SW 1271 (cell line): ENCODE data around the gene ZNF224.
A peak's percentile ranks its signal among the peaks of the same experiment; 100 is the strongest.
"Not testable (repeated sequence)": the region's sequence is repeated elsewhere in the genome, so short reads cannot be mapped to it uniquely, and the experiment has no call there.

ENCODE experiments used
- DNase-seq, 2 experiments: peaks; one replicate each; lab custom pipeline; 2025; lab: John Stamatoyannopoulos, UW

The ZNF224 gene

DNA sequence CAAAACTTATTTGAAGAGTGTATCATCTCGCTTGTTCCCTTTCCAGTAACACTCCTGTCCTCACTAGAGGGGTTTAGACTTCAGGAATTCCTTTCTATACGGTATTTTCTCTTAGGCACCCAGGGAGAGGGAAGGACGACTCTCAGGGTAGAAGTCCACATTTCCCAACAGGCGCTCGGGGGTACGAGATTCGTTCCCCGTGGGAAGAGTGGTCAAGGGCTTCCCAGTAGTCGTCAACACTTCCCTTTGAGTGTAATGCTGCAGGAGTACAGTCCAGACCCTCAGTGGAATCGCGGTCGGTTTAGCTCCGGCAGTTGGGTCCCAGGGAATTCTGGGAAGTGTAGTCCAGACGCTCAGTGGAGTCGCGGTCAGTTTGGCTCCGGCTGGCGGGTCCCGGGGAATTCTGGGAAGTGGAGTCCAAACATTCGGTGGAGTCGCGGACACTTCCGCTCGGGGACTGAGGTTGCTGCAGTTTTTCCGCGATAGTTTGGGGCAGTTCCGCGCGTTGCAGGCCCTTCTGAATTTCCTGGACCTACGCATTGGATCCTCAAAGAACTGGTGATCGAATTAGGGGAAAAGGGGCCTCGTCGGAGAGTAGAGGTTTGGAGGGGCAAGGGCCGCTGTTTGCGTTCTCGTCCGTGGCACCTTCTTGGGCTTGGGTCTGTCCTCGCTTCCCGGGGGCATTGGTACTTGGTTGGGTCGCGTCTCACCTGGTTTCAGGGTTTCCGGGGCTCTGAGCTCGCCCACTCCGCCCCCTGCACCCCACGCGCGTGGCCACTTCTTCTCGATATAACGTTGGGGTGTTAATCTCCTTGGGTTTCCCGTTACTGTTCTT lies at the start of gene ZNF224:
ZNF224 (plus strand) TSS at position 431 of the 835 bp plus-strand sequence. CDS start 3,513 bp downstream, outside the sequence.
- DNase-seq = peak; percentile 77 to 88

DNA sequence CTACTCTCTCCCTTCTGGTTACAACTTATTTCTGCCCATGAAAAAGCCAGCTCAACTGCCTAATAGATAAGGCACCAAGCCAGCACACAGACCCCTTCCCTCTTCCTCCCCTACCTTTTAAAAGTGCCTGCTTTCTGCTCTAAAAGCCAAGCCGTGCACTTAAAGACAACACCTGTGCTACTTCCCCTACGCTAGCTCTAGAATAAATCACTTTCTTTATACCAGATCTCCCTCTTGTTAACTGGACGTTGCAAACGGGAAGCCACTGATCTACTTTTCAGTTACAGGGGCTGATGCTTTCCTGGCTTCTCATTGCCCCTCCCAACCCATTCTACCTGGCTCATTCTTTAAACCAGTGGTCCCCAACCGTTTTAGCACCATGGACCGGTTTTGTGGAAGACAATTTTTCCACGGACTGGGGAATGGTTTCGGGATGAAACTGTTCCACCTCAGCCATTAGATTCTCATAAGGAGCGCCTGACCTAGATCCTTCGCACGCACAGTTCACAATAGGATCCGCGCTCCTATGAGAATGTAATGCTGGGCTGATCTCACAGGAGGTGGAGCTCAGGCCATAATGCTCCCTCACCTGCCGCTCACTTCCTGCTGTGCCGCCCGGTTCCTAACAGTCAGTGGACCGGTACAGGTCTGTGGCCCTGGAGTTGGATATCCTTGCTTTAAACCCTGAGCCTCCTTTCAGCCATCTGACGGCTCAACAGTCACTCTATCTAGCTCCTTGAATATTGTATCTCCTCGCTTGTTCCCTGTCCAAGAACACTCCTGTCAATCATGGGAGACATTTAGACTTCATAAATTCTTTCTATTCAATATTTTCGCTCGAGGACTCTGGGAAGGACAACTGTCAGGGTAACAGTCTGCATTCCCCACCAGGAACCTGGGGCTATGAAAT lies 43.2 kb upstream of the ZNF224 start:
- DNase-seq = no peak

DNA sequence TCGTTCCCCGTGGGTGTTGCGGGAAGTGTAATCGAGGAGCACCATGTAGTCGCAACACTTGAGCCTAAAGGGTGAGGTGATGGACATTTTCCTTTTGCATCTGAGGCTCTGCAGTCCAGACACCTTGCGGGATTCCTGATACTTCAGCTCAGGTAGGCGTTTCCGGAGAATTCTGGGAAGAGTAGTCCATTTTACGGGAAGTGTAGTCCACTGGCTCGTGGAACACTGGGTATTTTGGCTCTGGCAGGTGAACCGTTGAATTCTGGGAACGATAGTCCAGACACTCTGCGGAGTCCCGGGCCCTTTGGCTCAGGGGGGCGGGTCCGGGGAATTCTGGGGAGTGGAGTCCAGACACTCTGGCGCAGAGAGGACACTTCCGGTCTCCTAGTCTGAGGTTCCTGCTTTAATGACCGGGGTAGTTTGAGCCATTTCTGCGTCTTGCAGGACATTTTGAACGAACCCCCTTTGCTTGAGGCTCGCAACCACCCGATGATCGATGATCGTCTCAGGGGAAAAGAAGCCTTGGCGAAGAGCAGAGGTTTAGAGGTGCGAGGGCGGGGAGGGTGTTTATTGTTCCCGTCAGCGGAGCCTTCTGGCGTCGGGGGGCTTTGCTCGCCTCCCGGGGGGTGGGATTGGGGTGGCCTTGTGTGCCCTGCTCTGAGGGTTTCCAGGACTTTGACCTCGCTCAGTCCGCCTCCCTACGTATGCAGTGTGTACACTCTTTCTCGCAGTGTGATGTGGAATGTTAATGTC lies 42.3 kb upstream of the ZNF224 start, which contains the start of gene ZNF223:
ZNF223 (plus strand) TSS at position 387 of the 753 bp plus-strand sequence. CDS start 3,141 bp downstream, outside the sequence.
- DNase-seq = peak; percentile 40 to 86

DNA sequence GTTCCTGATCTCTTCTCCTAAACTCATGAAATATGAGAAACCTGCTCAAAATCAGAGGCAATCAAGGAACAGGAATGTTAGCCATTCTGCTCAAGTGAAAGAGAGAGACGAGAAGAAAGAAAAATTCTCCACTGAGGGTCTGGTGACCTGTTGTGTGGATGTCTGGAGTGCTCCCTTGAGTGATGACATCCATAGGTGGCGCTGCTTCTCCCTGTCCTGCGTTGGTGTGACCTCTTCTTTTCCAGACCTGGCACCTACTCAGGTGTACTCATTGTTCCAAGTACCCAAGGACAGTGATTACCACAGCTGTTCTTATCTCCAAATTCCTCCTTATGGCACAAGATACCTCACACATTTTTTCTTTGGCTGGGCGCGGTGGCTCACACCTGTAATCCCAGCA lies 38.3 kb upstream of the ZNF224 start:
- no peak for DNase-seq

DNA sequence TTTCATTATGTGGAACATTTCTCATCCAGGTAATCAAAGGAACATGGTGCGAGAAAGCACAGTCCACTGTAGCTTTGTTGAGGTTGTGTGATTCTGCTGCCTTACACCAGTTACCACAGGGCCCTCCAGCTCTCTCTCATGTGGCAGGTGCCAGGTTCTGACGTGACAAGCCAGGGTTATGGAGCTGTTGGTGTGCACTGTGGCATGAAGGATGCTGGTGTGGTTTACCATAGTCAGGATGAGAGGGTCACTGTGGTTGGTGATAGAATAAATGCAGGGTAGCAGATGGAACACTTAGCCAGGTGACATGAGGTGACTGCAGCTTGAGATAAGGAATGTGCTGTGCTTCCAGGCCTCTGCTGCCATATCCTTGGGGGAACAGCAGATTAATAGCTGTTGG lies 34.9 kb upstream of the ZNF224 start:
- DNase-seq = no peak

DNA sequence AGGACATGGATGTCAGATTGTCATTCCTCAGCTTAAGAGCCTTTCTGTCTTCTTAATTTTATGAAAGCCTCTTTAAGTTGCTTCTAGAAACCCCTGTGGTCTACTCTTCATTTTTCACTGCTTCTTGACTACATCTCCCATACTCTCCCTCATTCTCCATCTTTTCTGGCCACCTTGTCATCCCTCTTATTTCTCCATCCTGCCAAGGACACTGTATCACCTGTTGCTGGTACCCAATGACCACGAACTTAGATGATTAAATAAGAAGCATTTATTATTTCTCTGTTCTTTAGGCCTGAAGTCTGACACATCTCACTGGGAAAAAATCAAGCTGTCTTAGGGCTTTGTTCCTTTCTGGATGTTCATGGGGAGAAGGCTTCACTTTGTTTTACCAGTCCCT lies 33.1 kb upstream of the ZNF224 start:
- DNase-seq = no peak

DNA sequence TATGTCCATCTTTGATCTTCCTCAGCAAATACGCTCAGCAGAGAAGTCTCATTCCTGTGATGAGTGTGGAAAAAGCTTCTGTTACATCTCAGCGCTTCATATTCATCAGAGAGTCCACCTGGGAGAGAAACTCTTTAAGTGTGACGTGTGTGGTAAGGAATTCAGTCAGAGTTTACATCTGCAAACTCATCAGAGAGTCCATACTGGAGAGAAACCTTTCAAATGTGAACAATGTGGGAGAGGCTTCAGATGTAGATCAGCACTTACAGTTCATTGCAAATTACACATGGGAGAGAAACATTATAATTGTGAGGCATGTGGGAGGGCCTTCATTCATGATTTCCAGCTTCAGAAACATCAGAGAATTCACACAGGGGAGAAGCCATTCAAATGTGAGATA lies 27.9 kb upstream of the ZNF224 start:
- DNase-seq = no peak

DNA sequence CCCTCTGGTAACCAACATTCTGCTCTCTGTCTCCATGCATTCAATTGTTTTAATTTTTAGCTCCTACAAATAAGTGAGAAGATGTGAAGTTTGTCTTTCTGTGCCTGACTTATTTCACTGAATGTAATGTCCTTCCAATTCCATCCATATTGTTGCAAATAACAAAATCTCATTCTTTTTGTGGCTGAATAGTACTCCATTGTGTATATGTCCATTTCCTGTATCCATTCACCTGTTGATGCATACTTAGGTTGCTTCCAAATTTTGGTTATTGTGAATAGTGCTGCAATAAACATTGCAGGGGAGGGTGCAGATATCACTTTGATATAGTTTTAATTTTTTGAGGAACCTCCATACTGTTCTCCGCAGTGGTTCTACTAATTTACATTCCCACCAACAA lies 24.7 kb upstream of the ZNF224 start:
- no peak for DNase-seq

DNA sequence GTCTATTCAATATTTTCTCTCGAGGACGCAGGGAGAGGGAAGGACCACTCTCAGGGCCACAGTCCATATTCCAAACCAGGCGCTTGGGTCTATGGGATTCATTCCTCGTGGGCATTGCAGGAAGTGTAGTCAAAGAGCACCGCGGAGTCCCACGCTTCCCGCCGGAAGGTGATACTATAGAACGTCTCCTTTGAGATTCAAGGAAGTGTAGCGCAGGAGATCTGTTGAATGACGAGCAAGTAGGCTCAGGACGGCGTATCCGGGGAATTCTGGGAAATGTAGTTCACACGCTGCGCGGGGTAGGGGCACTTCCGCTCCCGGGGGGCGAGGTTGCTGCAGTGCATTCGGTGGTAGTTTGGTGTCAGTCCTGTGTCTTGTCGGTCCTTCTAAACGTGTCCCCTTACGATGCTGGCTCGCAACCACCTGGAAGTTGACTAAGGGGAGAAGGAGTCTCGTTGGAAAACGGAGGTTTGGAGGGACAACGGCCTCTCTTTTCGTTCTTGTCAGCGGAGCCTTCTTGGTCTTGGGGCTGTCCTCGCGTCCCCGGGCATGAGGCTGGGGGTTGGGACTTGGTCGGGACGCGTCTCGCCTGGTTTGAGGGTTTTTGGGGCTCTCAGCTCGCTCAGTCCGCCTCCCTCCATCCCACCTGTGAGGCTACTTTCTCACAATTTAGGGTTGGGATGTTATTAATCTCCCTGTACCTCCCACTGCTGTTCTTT lies 22.2 kb upstream of the ZNF224 start, which contains the start of gene ZNF284:
ZNF284 (plus strand) TSS at position 336 of the 719 bp plus-strand sequence. CDS start 4,231 bp downstream, outside the sequence.
- peak; percentile 28 to 71 for DNase-seq

DNA sequence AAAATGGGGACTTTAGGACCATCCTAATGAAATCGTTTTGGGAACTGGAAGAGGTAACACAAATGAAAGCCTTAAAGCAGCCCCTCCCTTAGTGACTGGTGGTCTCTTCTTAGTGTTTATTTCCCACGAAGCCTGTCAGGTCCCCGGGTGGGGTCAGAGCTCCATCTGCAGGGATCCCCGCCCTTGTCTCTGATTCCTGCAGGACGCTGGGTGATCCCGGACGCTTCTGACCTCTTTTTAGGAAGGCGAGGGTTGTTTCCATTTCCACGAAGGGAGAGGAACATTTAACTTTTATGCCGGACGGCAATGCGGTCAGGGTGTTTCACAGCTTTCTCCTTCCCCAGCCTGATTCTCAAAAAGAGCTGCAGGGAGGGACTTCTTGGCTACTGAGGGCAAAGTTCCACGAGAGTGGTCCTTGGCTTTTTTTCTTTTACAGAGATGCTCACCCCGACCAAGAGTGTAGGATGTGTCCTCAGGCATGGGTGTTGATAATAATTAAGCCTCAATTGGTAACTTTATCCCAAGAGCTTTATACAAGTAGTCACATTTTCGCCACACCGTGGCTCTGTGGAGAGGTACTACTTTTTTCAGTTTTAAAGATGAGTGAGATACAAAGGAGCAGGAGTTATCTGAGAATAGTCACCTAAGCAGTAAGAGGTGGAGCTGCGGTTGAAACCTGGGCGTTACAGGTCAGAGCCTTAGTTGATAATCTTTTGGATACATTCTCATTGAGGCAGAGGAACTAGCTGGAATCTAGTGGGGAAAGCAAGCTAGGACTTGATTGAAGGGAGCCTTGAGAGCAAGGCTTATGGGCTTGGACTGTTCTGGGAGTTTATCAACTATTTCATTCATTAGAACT lies 21.4 kb upstream of the ZNF224 start:
- no peak for DNase-seq

DNA sequence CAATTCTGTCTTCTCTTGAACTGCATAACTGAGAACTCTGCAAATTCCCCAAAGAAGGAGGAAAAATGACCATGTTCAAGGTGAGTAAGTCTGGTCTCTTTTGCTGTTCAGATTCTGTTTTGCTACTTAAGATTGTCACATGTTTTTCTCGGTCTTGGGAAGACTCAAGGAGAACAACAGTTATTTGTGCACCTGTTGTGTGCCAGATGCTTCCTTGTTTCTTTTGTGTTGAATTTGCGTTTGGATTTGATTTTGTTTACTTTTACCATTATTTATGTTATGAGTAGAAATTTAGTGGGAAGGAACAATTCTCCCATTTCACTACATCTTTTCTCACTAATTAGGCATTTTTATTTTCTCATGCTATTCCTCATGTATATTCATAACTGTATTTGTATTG lies 17.8 kb upstream of the ZNF224 start:
- no peak for DNase-seq

DNA sequence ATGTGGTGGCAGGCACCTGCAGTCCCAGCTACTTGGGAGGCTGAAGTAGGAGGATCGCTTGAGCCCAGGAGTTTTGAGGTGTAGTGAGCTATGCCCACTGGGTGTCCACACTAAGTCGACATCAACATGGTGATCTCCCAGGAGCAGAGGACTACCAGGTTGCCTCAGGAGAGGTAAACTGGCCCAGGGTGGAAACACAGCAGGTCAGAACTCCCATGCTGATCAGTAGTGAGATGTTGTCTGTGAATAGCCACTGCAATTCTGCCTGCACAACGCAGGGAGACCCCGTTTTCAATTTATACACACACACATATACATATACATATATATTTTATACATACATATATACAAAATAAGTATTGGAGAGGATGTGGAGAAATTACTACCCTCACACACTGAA lies 2.1 kb upstream of the ZNF224 start:
- no peak for DNase-seq

DNA sequence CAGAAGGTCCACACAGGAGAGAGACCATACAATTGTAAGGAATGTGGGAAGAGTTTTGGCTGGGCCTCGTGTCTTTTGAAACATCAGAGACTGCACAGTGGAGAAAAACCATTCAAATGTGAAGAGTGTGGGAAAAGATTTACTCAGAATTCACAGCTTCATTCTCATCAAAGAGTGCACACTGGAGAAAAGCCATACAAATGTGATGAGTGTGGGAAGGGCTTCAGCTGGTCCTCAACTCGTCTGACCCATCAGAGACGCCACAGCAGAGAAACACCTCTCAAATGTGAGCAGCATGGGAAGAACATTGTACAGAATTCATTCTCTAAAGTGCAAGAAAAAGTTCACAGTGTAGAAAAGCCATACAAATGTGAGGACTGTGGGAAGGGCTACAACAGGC lies 13.6 kb downstream of the ZNF224 start:
- no peak for DNase-seq

DNA sequence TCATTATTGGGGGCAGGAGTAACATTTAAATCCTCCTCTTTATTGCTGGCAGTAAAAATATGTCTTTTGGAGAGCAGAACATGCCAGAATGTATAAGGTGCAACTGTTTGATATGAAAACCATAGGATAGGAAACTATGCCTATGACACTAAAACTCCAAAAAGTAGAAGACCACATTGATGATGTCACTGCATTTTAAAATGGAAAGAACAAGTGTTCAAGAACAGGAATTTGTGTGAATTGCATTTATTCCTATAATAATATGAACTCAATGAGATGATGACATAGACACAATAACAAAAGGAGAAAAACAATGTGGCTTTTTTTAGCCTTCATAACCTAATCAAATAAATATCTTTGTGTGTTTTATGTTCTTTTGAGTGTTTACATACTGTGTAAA lies 15.3 kb downstream of the ZNF224 start:
- DNase-seq = no peak

DNA sequence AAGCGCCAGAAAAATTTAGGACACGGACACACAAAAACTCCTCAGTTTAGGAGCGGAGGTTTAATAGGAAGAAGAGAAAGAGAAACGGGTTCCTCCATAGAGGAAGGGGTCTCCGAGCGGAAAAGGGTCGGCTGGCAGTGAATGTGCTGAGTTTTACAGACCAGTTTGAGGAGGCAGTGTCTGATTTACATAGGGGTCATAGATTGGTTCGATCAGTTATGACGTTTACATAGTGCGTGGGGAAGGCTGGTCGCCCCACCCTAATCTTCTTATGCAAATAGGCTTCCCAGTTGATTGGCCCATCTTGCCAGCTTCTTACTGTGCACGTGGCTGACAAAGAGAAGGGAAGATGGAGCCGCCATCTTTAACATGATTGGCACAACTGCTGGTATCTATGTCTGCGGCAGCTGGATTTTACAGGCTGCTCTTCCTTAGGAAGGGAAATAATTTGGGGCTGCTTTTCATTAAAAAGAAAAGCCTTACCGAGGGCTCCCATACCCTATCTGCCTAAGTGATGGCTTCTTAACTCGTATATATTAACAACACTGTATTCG lies 17.8 kb downstream of the ZNF224 start:
- no peak for DNase-seq

DNA sequence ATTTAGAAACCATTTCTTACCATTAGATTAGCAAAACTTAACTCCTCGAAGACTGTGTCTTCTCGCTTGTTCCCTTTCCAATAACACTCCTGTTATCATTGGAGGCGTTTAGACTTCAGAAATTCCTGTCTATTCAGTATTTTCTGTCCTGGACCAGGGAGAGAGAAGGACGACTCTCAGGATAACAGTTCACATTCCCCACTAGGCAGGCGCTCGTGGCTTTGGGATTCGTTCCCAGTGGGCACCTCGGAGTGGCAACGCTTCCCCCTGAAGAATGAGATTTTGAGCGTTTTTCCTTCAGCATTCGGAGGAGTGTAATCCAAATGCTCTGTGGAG lies 18.6 kb downstream of the ZNF224 start:
- no peak for DNase-seq

DNA sequence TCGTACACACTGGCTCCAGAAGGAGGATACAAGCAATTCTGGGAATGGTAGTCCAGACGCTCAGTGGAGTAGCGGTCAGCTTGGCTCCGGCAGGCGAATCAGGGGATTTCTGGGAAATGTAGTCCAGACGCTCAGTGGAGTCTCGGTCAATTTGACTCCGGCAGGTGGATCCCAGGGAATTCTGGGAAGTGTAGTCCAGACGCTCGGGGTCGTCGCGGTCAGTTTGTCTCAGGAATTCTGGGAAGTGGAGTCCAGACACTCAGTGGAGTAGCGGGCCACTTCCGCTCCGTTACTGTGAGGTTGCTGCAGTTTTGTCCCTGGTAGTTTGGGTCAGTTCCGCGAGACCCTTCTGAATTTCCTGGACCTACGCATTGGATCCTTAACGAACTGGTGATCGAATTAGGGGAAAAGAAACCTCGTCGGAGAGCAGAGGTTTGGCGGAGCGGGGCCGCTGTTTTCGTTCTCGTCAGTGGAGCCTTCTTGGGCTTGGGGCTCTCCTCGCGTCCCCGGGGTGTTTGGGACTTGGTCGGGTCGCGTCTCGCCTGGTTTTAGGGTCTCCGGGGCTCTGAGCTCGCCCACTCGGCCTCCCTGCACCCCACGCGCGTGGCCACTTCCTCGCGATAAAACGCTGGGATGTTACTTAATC lies 19.1 kb downstream of the ZNF224 start, which contains the start of gene ZNF225:
ZNF225 (plus strand) TSS at position 262 of the 646 bp plus-strand sequence. CDS start 2,429 bp downstream, outside the sequence.
- DNase-seq = peak; percentile 91 to 96

DNA sequence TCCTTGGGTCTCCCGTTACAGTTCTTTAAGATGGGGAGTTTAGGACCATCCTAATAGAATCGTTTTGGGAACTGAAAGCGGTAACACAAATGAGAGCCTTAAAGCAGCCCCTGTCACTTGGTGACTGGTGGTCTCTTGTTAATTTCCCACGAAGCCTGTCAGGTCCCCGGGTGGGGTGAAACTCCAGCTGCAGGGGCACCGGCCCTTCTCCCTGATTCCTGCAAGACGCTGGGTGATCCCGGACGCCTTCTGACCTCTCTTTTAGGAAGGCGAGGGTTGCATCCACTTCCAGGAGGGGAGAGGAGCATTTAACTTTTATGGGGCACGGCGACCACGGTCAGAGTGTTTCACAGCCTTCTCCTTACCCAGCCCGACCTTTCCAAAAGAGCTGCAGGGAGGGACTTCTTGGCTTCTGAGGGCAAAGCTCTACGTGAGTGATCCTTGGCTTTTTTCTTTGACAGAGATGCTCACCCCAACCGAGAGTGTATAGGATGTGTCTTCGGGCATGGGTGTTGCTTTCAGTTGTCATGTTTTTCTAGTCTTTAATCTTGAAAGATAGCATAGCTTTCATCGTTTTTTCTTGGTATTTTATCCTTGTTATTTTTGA lies 19.7 kb downstream of the ZNF224 start:
- DNase-seq = no peak

DNA sequence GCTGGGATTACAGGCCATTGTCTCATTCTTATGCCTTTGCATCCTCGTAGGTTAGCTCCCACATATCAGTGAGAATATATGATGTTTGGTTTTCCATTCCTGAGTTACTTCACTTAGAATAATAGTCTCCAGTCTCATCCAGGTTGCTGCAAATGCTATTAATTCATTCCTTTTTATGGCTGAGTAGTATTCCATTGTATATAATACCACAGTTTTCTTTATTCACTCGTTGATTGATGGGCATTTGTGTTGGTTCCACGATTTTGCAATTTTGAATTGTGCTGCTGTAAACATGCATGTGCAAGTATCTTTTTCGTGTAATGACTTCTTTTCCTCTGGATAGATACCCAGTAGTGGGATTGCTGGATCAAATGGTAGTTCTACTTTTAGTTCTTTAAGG lies 27.0 kb downstream of the ZNF224 start:
- not testable (repeated sequence) for DNase-seq
